GM18909 (cell line): ENCODE measurements around the gene MAN2A1.

Experiments used
- ATAC-seq: cut with Tn5 transposase; IDR thresholded peaks from one replicate; pipeline ENCODE4 v1.9.1; 2021; ENCODE audit warnings: mild to moderate bottlenecking; ENCODE audit not compliant: unreplicated experiment, poor library complexity

MAN2A1 gene

DNA sequence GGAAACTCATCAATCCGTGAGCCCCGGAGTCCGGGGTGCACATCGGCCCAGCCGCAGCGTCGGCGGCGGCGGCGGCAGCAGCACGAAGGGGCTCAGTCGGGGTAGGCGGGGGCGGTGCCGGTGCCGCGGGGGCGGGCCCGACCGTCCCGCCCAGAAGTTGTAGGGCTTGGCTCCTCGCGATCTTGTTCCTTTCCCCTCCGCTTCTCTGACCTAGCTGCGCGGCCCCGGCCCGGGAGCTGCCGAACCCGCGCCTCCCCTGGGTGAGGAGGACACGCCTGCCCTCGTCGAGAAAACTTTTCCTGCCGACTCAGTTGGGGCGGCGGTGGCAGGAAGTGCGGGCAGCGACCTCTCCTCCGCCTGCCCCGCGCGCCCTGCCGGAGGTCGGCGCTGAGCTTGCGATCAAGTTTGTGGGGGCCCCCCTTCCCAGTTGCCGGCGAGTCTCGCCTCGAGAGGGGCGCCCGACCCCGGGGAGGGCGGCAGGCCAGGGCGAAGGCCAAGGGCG, at the start of gene MAN2A1:
TSS of gene MAN2A1 (plus strand) at position 188 of the 502 bp plus-strand sequence. CDS start 491 bp downstream, outside the sequence.
- ATAC-seq: peak; percentile 60

DNA sequence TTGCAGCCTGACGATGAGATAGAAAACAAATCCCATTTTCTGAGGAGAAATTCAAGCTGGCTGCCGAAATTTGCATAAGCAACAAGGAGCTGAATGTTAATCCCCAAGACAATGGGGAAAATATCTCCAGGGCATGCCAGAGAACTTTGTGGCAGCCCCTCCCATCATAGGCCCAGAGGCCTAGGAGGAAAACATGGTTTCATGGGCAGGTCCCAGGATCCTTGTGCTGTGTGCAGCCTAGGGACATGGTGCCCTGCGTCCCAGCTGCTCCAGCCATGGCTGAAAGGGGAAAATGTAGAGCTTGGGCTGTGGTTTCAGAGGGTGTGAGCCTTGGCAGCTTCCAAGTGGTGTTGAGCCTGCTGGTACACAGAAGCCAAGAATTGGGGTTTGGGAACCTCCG, 48.8 kb upstream of the MAN2A1 start:
- no peak for ATAC-seq

DNA sequence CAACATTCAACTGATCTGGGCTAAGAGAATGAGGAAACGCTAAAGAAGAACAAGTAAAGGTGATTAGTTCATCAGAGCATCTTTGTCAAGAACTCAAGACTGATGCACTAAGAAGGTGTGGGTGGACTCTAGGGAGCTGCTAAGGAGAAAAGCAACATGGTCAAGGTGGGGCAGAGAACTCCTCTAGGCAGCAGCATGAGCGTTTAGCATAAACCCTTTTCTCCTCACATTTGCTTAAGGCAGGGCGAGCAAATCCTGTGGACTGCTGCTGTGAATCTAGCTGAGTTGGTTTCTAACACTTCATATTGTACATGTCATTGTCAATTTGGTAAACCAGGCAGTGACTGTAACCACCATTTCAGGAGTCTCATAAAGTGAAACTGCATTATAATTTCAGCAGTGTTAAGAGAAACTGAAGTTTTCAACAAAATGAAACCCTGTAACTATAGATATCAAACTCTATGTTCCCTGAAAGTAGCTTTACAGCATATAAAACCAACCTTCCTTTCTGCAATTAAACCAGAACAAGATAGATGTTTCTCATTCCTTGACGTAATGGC, 45.9 kb upstream of the MAN2A1 start:
- ATAC-seq: no peak

DNA sequence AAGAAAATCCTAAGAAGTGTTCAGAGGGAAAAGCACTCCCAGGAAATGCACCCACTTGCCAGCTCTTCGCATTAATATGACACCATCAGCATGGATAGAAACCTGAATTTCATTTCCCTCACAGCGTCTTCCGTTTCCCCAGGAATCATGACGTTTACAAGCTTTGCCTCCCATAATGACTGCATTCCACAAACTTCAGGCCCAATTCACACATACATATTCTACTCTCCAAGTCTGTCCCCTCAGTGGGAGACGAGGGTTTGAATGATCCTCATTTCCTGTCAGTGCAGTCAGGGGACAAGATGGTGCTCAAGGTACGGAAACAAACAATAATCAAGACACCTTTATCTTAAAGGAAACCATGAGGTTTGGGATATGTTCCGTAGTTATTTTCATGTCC, 44.9 kb upstream of the MAN2A1 start:
- no peak for ATAC-seq

DNA sequence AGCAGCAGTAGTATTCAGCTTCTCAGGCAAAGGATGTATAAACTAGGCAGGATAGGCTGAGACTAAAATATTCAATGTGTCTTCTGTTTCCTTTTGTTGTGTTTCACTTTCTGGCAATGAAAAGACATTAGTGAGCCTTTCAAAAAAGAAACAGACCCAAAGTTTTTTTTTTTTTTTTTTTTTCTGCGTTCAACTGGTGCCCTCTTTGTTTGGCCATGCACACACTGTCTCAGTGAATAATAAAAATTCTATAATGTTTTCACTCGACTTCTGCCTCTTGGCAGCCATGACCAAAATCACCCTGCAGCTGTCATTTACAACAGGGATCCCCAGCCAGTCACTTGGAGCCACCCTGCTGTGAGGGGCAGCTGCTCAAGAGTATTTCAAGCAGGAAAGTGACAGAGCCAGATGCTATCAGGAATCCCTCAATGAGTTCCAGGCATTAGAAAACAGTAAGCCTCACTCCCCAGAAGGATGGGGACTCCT, 44.0 kb upstream of the MAN2A1 start:
- no peak for ATAC-seq

DNA sequence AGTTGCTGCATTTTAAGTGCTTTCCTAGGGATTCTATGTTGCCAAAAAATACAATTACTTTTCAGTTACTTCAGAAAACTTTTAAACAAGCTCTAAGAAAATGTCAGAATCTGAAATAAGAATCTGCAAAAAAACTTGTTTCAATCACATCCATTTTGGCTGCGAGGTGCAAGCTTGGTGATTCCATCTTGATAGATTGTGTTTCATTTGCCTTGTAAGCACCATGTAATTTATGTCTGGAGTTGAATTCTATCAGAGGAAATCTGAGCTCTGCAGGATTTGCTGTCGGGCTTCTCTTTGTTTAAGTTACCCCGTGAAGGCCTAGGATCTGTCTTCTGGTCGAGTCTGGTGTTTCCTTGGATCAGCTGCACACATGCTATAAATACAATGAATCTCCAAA, 40.4 kb upstream of the MAN2A1 start:
- ATAC-seq: no peak

DNA sequence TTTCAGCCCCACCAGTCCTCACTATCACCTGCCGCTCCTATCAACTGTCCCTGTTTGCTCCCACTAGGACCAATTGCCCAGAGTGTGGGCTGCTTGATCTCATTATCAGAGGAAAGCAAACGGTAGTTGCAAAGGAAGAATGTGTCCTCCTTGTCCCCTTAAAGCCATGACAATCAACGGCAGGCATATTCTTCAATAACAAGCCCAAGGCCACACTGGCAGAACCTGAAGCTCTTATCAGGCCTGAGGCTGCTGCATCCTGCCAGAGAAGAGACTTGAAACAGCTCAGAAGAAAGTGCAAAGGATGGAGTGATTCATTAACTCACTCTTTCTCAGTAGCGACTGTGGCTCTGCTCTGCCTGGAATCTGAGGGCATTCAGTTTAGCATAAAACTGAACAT, 39.2 kb upstream of the MAN2A1 start:
- no peak for ATAC-seq

DNA sequence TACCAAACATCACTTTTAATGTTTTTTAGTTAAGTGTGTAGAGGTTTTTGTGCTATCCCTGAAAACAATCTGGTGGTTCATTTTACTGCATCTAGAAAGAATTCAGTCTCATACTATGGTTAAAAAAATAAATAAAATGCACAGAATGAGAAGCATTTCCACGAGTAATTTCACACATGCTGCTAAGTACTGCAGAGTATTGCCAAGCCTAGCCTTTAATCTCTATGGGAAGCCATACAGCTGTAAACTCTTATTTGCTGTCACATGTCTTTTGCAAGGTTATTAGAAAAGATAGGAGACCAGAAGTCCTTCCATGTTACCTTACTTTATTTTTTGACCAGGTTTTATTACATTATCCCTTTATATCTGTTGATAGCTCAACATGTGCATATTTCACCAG, 37.6 kb upstream of the MAN2A1 start:
- ATAC-seq: no peak

DNA sequence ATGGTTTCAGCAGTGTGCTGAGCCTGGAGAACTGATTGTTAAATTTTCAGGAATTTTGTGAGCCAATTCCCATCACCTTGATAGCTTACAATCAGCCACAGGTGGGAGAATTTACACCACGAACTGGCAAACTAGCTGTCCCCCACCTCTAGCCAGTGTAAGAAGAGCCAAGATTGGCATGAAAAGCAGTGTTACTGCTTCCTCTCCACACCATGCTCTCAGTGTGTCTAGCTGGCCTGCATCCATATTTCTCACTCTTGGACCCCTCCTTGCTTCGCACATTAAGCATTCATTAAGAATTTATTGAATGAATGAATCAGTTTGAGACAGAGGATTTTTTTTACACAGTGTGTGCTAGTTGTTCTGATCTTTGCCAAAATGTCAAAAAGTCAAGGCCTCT, 36.7 kb upstream of the MAN2A1 start:
- ATAC-seq: no peak

DNA sequence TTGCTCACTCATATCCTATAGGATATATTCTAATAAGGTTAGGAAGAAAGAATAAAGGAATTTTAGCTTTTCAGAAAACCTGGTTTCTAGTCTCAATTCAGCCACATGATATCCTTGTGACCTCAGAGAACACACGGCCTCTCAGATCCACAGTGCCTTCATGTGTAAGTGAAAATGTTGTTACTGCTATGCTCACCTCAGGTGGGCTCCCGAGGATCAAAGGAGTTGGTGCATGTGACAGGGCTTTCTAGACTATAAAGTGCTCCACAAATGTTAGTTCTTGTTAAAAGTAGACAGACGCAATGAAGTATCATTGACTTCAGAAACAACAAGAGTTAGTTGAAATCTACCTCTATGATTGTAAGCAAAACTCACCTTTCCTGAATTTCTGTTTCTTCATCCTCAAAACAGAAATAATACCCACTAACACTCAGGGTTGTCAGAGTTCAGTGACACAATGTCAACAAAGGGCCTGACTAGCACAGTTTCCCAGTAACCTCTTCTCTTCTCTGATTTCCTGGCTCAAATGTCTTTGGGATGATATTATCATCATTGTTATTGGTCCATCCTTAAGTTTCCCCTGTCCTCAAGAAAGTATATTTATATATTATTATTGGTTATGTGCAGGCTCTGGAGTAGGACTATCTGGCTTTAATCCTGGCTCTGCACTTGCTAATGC, 36.0 kb upstream of the MAN2A1 start:
- ATAC-seq: no peak

DNA sequence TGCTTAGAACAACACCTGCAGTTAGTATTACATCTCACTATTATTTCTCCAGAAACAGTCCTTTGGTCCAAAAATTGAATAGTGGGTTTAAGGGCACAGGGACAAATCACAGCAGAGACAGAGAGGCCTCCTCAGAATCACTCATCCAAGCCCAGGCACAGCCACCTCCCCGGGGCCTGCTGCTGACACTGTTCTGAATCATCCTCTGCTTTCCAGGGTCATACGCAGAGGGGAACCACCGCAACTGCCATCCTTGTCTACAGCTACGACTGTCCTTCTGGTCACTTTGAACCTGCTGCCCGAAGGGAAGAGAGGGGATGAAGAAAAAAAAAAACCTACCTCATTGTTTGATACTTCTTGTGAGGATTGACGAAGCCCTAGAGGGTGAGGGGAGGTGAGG, 35.3 kb upstream of the MAN2A1 start:
- ATAC-seq: no peak

DNA sequence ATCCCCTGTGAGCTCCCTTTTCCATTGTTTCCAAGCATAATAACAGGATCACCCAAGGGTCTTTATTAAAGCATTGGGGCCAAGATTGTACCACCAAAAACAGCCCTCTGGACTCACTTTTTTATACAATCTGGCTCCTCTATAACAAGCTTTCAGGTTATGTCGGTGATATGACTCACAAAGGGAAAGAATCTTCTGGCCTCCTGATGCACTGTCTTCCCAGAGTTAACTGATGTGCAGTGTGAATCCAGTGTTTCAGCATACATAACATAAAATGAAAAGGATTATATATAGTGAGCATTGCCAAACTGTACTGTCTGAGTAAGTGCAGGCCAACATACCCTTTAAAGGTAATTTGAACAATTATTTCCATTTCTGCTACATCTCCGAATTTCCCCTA, 33.9 kb upstream of the MAN2A1 start:
- no peak for ATAC-seq

DNA sequence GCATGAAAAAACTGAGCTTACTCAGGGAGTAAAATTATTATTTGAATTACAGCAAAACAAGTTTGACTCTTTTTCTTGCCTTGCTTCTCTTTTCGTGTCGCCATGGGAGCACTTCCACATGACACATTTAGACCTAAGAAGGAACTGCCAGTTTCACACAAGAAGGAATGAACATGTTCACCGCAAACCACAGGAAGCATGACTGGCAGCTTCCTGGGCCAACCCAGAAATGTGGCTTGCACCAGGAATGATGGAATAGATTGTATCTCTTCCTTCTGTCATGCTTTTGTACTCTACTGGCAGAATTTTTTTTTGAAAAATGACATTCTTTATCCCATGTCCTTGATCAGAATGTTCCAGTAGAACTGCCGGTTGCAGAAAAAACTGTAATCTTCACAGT, 32.9 kb upstream of the MAN2A1 start:
- peak; percentile 51 for ATAC-seq

DNA sequence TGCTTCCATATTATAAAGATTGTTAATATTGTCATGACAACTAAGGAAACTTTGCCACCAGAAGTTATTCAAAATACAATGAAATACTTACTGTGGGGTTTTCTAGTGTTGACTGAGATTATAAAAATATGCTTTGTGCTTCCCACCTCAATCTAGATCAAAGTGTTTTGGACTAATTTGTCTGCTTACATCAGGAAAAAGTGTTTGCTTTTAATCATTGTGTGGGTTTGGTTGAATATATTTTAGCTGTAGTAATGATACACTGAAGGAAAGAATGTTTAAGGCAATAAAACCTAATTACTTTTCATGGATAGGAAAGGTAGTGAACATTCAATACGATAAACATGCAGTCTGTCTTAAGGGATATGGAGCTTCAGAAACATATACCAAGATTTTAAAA, 29.8 kb upstream of the MAN2A1 start:
- ATAC-seq: no peak

DNA sequence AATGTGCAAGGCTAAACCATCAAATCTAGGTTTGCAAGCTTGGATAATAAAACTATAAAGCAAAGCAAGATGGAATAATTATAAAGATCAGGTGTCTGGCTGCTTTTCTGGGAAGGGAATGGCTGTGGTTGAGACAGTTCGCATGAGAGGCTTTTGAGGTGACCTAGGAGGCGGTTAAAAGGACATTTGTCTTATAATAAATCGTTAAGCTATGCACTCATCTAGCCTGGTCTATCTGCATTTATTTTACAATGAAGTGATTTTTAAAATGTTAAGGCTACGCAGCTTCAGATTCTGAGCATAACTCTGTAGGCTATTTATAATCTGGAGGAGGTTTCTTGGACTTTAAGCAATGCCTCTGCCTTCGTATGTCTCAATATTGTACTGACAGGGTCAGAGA, 29.4 kb upstream of the MAN2A1 start:
- ATAC-seq: no peak

DNA sequence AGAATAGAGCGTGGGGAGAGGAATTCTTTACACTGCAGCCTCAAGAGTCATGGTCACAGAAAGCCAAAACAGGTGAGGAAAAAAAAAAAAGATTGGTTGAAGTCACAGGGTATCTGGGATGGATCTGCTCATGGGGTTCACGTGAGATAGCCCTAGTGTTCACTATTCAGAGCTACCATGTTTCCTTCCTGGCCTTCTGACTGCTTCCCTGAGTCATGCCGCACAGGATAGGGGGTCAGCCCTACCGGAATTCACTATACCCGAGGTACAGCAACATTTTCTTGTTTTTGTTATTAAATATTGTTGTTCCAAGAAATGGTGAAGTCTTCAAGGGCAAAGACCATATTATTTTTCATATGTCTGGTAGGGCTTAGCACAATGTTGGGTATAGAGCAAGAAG, 21.5 kb upstream of the MAN2A1 start:
- no peak for ATAC-seq

DNA sequence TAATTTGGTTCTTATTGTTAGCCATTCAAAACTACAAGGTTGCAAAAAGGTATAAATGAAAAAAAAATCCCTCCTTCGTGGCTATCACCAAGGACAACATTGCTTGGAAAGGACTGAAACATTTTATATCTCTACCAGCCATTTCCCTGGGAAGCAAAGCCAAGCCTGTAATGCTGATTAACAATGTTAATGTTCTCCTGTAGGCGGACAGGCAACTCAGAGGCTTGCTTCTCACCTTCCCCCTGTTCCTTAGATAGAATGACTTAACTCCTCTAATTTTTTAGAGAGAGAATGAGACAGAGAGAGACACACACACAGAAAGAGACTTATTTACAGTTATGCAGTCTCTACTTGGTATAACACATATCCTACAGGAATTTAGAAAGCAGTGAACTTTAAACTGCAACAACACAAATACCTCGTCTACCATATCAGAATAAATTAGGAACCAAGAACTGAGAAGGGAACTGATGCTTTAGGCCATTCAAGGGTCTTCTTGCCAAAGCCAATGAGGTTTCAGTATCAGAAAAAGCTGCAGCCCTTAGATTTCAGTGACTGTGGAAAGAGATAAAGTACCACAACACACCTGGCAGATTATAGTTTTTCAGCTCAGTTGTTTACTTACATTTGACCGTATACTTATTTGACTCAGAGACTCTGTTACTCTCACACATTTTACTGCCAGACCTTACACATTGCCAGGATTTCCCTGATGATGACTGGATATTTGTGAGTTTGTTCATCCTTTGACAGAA, 20.9 kb upstream of the MAN2A1 start:
- peak; percentile 47 for ATAC-seq

DNA sequence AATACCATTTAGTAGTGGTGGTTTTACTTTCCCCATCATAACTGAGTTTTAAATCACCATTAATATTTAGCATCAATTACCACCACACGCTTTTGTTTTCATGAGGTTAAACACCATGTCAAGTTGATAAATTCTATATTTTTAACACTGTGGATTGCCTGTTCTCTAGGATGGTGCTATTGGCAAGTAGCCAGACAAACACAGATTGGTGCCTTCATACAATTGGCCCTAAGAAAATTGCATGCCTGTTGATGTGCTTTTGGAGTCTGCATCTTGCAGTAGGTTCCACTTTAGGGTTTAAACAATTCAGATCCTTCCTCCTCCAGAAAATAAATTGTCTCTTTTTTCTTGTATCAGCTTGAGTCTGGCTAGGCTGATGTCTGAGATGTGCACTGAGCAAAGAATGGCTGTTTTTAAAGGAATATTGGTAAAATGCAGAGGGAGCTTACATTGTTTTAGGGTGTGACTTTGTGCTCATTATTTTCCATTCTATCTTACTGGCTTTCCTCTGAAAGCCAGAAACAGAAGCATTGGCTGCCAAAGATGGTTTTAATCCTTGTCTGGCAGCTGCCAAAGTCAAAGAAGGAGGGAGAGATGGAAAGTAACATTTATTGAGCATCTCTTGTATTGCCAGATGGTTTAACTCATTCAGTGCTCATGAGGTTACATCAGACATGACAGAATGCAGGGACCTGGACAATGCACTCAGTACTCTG, 19.6 kb upstream of the MAN2A1 start:
- ATAC-seq: no peak

DNA sequence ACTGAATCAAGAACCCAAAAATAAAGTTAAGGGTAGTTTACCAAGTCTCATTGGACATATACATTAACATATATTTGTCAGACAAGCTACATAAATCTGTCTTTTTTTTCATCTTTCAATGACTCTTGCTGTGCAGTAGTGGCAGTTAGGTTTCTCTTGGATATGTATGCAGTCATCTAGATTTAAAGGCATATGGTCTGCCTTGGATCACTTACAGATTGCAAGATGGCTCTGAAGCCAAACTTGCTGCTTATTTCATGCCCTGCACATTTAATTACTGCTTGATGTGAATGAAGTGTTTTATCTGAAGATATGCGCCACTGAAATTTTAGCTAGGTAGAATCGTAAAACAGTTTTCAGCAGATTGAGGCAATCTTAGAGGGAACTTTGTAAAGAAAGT, 18.6 kb upstream of the MAN2A1 start:
- no peak for ATAC-seq

DNA sequence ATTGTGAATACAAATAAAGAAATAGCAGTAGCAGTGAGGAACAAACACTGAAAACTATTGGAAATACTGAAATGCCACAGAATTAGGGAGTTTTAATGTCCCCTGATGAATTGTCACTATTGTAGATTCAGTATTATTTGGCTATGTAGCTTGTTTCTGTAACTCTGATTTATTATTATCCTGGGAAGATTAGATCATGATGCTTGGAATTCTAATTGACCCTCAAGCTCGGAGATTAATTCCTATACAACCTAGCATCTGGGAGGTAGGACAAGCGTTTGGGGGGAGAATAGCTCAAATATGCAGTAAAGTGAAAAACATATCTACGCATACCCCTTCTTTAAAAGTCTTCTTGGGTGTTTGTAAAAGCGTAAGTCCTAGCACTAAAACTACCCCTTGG, 15.1 kb upstream of the MAN2A1 start:
- no peak for ATAC-seq

DNA sequence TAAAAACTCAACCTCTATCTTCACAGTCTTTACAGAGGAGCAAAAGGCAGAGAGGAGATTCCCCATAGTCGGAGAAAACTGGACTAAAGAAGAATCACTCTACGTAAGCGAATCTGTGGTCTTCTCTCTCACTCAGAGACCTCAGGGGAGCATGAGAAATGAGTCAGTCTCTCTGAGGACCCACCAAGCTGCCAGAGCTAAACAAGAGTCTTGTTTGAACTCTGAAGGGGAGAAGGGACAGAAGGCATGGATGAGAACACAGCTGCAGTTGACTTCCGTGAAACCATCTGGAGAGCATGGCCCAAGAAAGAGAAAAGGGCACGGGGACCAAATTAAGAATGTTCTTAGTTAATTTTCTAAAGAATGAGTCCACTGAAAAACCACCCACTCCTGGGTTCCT, 12.8 kb upstream of the MAN2A1 start:
- no peak for ATAC-seq
